NOMO-1 treated with DMSO at 0.1 percent for 48 hours (cell line): ENCODE results near the gene HNRNPH1.
"Not testable (repeated sequence)": the region's sequence is repeated elsewhere in the genome, so short reads cannot be mapped to it uniquely, and the experiment has no call there.

Experiments
- DNase-seq: peaks from one replicate; lab custom pipeline; 2025; ENCODE audit not compliant: unreplicated experiment; lab: John Stamatoyannopoulos, UW

The HNRNPH1 gene

GRCh38 chr5:179623003-179623905 is at the start of gene HNRNPH1:
TSS of gene HNRNPH1 (minus strand) at chr5:179623671. CDS start at chr5:179623133, 538 bp downstream.
- DNase-seq = peak; percentile 97

- DNase-seq = peak; percentile 70
Measured at GRCh38 chr5:179668391-179668790, 44.9 kb upstream of the HNRNPH1 start.

GRCh38 chr5:179661647-179662046 is 38.2 kb upstream of the HNRNPH1 start:
- not testable (repeated sequence) for DNase-seq

- peak; percentile 47 for DNase-seq
Measured at GRCh38 chr5:179658179-179658856, 34.8 kb upstream of the HNRNPH1 start.

GRCh38 chr5:179657302-179658178 is 34.1 kb upstream of the HNRNPH1 start:
- not testable (repeated sequence) for DNase-seq

GRCh38 chr5:179653135-179653534 is 29.7 kb upstream of the HNRNPH1 start:
- peak; percentile 33 for DNase-seq

- not testable (repeated sequence) for DNase-seq
Measured at GRCh38 chr5:179650245-179650644, 26.8 kb upstream of the HNRNPH1 start.

- DNase-seq = not testable (repeated sequence)
Measured at GRCh38 chr5:179649166-179649703, 25.8 kb upstream of the HNRNPH1 start.

- no peak for DNase-seq
Measured at GRCh38 chr5:179648410-179648809, 24.9 kb upstream of the HNRNPH1 start.

- DNase-seq = not testable (repeated sequence)
Measured at GRCh38 chr5:179644766-179645165, 21.3 kb upstream of the HNRNPH1 start.

GRCh38 chr5:179643141-179643920 is 19.9 kb upstream of the HNRNPH1 start:
- not testable (repeated sequence) for DNase-seq

- not testable (repeated sequence) for DNase-seq
Measured at GRCh38 chr5:179642626-179643025, 19.2 kb upstream of the HNRNPH1 start.

GRCh38 chr5:179641745-179642144 is 18.3 kb upstream of the HNRNPH1 start:
- DNase-seq = not testable (repeated sequence)

- DNase-seq = not testable (repeated sequence)
Measured at GRCh38 chr5:179639296-179639695, 15.8 kb upstream of the HNRNPH1 start.

GRCh38 chr5:179634370-179635172 is 11.1 kb upstream of the HNRNPH1 start:
- DNase-seq = not testable (repeated sequence)

GRCh38 chr5:179633501-179634369 is 10.3 kb upstream of the HNRNPH1 start:
- DNase-seq = not testable (repeated sequence)

GRCh38 chr5:179624841-179625271 is 1.4 kb upstream of the HNRNPH1 start:
- no peak for DNase-seq
